ENCODE measurements around the gene MYO3B. TPM values are rescaled to one million over a fixed set of nuclear protein-coding genes. Genes with fewer than 3 reads are reported as not detected.

MYO3B gene
- total and polyA plus RNA-seq, 2 of the 8 experiments (the other 6 are each of a cell fraction or from before 2014, with no cell fraction given) = 0.17 to 0.19 TPM

GRCh38 chr2:170206246-170206645, 28.3 kb downstream of the MYO3B start:
- no peak overlapping the region for H3K18ac ChIP-seq (ENCODE audit: extremely low read depth, low read length)
- no peak overlapping the region for H4K5ac ChIP-seq (ENCODE audit: insufficient read length, low read depth, low read length)
- H4K20me1 ChIP-seq (replicated peaks in 1 of 2; ENCODE audit: control insufficient read depth in 1 of 2, insufficient read depth in 2 of 2, low read length in 2 of 2) = no peaks in the 10 kb centered on the region
- H3K14ac ChIP-seq (ENCODE audit: insufficient read length) = no peak overlapping the region
- POLR2A ChIA-PET (ENCODE audit: partially characterized antibody) = no interaction called here
- H2AK5ac ChIP-seq (ENCODE audit: low read depth, low read length) = no peak overlapping the region
- H3K23me2 ChIP-seq (ENCODE audit: low read depth, low read length) = no peaks in the 10 kb centered on the region
- DNase-seq (ENCODE audit: low read depth in 1 of 2, low spot score in 2 of 2) (no peak), FAIRE-seq (no peak)
- no peak overlapping the region for H2BK120ac ChIP-seq (replicated peaks; ENCODE audit: low read depth, low read length)
- no peaks in the 10 kb centered on the region for H3K79me1 ChIP-seq (ENCODE audit: low read depth, low read length)
- no peaks in the 10 kb centered on the region for H3K27me3 ChIP-seq (replicated peaks in 1 of 4; ENCODE audit: control insufficient read depth in 3 of 4, extremely low read depth in 1 of 4, insufficient read depth in 3 of 4, low read length in 3 of 4)
- no peak overlapping the region for H4K8ac ChIP-seq (ENCODE audit: extremely low read depth, insufficient read depth, low read length)
- H2BK20ac ChIP-seq (ENCODE audit: low read length) = no peak overlapping the region
- H3K9ac ChIP-seq (replicated peaks in 1 of 4; ENCODE audit: extremely low read depth in 1 of 4, low read depth in 3 of 4, low read length in 3 of 4) = no peak overlapping the region
- H3K27ac ChIP-seq (ENCODE audit: low read depth, low read length) = no peak overlapping the region
- 81% methylated on average over 1 of the region's 1 CpG; no CpG with 5 or more reads in 1 of the 2 experiments for WGBS, 2 experiments (ENCODE audit: extremely low coverage in 1 of 2, insufficient coverage in 1 of 2, insufficient read length in 1 of 2, insufficient replicate concordance in 2 of 2, low coverage in 1 of 2, low lambda C conversion rate in 2 of 2, missing lambda C conversion rate in 1 of 2)
- peaks cover 0 to 10% (median 0%) of the 10 kb centered on the region in 4 experiments; a peak in 3 of 8 replicates for H3K36me3 ChIP-seq (ENCODE audit: control insufficient read depth in 2 of 4, insufficient read depth in 4 of 4, low read length in 3 of 4)
- H3K4ac ChIP-seq (replicated peaks; ENCODE audit: insufficient read length, low read depth, low read length) = no peak overlapping the region
- no peak overlapping the region for H3K23ac ChIP-seq (ENCODE audit: insufficient read length)
- H2AFZ ChIP-seq (ENCODE audit: low read length) = no peak overlapping the region
- no peaks in the 10 kb centered on the region for H3K79me2 ChIP-seq (ENCODE audit: control insufficient read depth in 1 of 2, insufficient read depth in 2 of 2, low read length in 2 of 2)
- no peak overlapping the region for H2BK15ac ChIP-seq (ENCODE audit: low read length)
- no peak overlapping the region for H3K4me2 ChIP-seq (ENCODE audit: insufficient read depth in 1 of 2, low read depth in 2 of 2, low read length in 2 of 2)
- no peaks in the 10 kb centered on the region for H3K4me1 ChIP-seq (replicated peaks in 1 of 4; ENCODE audit: control insufficient read depth in 3 of 4, insufficient read depth in 4 of 4, low read length in 3 of 4)
- H2BK12ac ChIP-seq (ENCODE audit: low read depth, low read length) = no peak overlapping the region
- H3K56ac ChIP-seq (replicated peaks; ENCODE audit: insufficient read length, low read depth, low read length) = no peak overlapping the region
- no peak overlapping the region for H4K91ac ChIP-seq (replicated peaks; ENCODE audit: insufficient read length, low read length)
- no peak overlapping the region for H3K4me3 ChIP-seq (ENCODE audit: extremely low read depth in 1 of 4, insufficient read depth in 2 of 4, low read depth in 3 of 4, low read length in 4 of 4)
- CTCF ChIA-PET (ENCODE audit: partially characterized antibody) = no interaction called here
- no peak overlapping the region for H2BK5ac ChIP-seq (ENCODE audit: low read depth, low read length)
- peaks cover 14 to 26% of the 10 kb centered on the region in 2 experiments; a peak in 3 of 4 replicates for H3K9me3 ChIP-seq (ENCODE audit: insufficient read depth in 2 of 2, low read depth in 1 of 2, low read length in 1 of 2)
- no peak for TF ChIP-seq USF2 (IDR thresholded peaks at IDR 0.05; ENCODE audit: low read length)
